Measurements from ENCODE around the gene TLR8.
"Not testable (repeated sequence)": the region's sequence is repeated elsewhere in the genome, so short reads cannot be mapped to it uniquely, and the experiment has no call there.

The TLR8 gene

DNA sequence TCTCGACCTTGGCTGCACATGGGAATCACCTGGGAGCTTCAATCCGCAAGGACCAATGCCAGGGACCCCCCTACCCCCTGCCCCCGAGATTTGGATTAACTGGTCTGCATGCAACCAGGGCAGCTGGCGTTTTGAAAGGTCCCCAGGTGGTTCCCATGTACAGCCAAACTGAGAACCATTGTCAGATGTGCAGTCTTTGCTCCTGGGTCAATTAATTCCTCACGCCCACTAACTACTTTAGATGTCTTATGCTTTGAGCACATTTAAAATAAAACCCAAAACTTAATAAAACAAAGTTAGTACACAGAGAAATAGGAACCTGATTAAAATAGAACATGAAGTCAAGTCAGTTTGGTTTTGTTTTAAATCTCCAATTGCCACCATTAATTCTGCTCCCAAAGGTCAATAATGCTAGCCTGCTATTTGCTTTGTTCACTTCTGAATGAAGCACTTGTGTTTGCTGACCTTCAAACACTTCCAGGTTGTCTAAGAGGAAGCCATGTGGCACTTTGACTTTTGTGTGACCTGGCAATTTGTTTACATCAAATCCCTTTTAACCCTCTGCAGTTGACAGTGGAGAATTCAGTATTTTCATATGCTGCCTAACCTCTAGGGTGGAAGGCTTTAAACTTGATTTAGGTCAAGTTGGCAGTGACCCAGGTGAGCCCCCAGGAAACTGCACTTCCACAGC lies 41.3 kb downstream of the TLR8 start:
- DNase-seq: peak; percentile 23

GRCh38 chrX:12948495-12948894 lies 42.1 kb downstream of the TLR8 start:
- no peak for DNase-seq

DNA sequence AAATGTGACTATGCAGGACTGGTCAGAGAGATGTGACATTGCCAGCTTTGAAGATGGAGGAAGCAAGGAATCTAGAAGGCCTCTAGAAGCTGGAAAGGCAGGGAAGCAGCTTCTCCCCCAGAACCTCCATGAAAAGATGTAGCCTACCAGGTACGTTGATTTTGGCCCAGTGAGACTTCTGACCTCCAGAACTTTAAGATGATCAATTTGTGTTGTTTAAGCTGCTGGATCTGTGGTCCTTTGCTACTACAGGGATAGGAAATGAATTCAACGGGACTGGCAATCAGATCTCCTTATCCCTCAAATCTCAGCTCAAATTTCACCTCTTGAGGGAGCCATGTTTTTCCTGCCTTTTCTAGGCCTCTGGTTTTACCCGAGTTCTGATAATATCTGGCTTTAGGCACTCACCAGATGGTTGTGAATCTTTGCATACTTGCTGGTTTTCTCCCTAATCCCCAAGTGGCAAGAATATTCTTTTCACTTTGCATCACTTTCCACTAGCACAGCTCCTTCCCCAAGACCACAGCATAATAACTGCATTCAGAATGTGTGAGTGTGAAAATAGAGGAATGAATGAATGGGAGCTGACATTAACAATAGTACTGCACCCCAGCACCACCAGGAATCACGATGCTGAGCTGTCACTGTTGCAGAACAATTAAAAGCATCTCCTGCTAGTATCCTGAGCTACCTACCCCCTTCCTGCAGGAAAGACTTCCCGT lies 42.9 kb downstream of the TLR8 start:
- DNase-seq: peak; percentile 39

DNA sequence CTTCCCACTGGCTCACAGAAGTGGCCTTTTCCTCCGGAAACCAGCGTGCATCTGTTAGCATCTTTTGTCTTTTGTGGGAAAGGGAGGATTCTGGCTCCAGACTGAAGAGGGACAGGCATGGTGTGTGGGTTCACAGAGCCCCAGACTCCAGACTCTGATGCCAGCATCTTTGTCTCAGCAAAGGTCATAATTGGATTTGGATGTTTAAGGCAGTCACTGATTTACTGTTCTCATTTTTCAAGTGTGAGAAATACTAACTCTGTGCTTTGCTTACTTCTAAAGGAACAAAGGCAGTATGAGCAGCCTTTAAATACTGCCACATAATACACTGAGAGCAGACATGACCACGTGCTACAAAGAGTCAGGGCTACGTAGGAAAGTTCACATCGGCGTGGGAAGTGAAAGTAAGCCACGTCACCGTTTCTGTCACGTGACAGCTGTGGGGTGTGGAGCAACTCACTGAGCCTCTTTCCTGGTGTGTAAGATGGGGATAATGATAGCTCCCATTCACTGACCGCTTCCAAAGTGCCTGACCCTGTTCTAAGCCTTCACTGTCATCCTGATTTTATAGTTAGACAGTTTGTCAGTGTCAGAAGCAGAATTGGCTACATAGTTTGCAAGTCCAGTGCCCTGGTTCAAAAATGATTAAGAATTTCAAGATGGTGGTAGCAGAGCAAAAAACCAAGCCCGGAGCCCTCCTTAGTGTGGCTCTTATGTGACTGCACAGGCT lies 43.7 kb downstream of the TLR8 start:
- DNase-seq: peak; percentile 78

DNA sequence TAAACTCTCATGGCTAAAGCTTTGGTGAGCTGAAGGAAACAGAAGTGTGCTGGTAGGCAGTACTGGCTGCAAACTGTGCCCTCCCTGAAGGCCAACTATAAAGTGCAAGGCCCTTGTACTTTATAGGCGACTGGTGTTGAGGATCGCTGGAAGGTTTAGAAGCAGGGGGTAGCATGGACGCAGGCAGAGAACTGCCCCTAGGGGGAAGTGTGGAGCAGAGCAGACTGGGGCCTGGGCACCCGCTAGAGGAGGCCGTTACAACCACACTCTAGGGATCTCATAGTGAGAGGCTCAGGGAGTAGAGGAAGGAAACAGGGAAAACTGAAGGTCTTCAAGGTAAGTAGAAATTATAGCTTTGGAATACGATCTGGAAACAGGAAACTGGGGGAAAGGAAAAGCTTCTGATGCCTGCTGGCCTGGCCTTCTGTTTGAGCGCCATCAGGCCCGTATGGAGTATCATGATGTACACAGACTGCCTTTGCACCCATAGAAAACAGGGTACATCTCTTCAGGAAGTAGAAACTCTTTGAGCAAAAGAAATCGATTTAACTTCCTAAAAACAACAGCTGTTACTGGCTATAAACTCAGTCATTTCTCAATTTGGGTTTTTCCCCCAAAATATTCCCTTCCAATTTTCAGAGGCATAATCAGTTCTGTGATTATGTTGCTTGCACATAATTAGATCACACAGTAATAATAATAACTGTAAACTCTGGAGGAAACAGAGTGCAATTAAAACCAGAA lies 44.6 kb downstream of the TLR8 start:
- peak; percentile 62 for DNase-seq

- DNase-seq: no peak
Measured at GRCh38 chrX:12951595-12951975, 45.2 kb downstream of the TLR8 start.

GRCh38 chrX:12953420-12953819 lies 47.0 kb downstream of the TLR8 start:
- DNase-seq: no peak

GRCh38 chrX:12954376-12954775 lies 48.0 kb downstream of the TLR8 start:
- DNase-seq: no peak

- no peak for DNase-seq
Measured at GRCh38 chrX:12954981-12955380, 48.6 kb downstream of the TLR8 start.

- no peak for DNase-seq
Measured at GRCh38 chrX:12955882-12956703, 49.7 kb downstream of the TLR8 start.

GRCh38 chrX:12956704-12957534 lies 50.5 kb downstream of the TLR8 start:
- DNase-seq: peak; percentile 16

DNA sequence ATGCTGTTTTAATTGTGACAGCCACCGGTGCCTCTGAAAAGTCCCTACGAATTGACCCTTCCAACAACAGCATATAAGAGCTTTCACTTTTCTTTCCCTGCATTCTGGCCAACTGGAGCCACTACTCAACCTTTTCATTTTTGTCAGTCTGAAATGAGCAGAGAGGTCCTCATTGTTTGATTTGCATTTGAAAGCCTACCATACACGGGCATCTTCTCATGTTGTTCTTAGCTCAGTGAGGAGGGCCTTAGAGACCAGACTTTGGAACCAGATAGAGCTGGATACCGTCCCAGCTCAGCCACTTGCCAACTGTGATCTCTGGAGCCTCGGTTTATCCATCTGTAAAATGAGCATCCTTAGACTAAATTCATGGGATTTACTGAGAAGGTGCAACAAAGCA lies 51.6 kb downstream of the TLR8 start:
- DNase-seq: no peak

DNA sequence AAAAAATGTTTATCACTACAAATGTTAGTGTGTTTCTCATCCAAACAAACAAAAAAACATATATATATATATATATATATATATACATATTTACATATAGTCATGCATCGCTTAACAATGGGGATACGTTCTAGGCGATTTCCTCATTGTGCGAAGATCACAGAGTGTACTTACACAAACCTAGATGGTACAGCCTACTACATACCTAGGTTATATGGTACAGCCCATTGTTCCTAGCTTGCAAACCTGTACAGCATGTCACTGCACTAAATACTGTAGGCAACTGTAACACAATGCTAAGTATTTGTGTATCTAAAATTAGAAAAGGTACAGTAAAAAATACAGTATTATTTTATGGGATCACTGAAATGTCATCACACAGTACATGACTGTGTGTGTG lies 52.0 kb downstream of the TLR8 start:
- no peak for DNase-seq

DNA sequence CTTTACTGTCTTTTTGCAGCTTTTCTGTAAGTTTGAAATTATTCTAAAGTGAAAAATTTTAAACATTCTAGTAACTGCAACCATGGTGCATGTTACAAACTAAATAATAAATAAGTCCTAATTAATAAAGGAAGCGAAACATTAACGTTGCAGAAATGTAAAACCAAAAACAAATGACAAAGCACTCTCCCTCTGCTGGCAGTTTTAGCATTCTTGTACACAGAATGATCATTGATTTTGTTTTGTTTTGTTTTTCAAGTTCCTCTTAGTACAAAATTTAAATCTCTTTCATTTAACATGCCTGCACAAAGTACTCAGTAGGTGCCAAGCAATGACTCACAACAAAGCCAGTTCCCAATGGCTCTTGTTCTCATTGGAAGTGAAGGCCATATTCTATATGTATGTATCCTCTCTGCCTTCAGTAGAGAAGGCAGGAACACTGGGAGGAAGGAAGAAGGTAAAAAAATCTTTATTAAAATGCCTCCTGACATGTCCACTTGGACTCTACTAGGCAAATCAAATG lies 54.8 kb downstream of the TLR8 start:
- DNase-seq: no peak

DNA sequence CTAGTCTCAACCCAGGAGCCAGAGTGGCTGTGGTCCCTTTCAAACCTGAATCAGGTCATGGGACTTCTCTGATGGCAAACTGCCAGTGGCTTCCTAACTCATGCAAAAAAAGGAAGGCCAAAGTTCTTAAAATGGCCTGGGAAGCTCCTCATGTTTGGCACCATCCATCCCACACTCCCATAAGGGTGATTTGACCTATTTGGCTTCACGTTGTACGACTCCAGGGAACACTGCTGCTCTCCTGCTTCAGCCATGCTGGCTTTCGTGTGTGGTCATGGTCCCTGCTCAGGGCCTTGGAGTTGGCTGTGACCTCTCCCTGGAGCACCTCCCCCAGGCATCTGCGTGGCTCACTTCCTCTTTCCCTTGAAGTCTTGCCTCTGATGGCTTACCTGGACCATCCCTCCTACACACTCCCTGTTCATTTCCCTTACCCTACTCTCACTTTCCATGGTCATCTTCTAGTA lies 55.7 kb downstream of the TLR8 start:
- no peak for DNase-seq

GRCh38 chrX:12963210-12963850 lies 56.9 kb downstream of the TLR8 start:
- DNase-seq: not testable (repeated sequence)

DNA sequence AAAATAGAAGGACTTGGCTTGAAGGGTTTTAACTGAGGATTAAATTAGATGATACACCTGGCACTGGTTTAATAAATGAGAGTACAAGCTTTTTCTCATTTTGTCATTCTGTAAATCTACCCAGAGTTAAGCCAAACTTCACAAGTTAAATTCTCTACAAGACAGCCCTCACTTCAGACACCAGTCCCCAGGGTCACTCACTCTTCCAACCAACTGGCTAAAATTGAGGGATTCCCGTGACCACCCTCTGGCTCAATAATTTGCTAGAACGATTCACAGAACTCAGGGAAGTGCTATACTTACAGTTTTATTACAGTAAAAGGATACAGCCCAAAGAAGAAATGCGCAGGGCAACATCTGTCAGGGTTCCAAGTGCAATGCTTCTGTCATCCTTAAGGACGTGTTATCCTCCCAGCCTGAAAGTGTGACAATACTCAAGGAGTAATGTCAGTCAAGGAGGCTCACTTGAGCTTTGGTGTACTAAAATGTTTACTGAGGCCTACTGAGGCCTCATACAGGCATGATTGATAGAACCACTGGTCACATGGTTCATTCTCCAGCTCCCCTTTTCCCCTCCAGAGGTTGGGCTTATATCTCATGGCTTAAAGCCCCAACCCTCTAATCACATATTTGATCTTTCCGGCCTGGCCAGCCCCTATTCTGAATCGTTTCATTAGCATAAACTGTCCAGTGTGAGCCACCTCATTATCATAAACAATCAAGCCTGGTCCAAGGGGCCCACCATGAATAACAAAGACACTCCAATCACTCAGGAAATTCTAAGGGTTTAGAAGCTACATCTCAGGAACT lies 58.9 kb downstream of the TLR8 start:
- DNase-seq: peak; percentile 12

DNA sequence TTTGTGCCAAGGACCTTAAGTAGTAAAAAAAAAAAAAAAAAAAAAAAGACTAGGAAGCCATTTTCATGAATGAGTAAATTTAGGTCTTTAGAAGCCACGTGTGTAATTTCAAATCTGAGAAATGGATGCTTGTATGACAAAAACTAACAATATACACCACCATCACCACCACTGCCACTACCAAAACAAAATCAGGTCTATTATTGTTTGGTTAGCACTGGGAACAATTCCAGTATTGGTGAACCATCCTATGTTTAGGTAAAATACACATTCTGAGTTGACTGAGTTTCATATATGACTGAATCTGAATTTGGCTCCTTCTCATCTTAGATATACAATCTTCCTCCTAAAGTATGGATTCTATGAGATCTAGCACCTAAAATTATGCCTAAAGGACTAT lies 59.7 kb downstream of the TLR8 start:
- DNase-seq: no peak

DNA sequence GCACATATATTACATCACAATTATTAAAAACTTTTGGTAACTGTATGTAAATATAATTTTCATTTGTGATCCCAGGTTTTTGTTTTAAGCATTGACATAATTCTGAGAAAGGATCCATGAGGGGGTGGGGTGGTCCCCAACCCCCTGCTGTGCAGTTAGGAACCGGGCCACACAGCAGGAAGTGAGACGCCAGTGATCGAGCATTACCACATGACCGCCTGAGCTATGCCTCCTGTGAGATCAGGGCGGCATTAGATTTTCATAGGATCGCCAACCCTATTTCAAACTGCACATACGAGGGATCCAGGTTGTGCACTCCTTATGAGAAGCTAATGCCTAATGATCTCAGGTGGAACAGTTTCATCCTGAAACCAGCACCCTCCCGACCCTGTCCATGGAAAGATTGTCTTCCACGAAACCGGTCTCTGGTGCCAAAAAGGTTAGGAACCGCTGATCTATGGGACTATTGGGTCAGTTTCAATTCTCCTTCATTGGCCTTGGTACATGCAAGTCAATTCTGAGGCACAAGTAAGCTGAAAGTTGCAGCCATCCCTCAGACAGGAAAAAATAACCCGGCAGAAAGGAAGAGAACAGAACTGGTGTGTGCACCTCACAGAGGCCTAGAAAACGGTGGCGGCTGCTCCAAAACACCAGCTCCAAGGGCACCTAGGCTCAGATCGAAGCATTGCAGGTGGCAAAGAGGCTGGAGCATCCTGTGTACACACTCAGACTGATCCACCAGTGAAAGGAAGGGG lies 61.5 kb downstream of the TLR8 start:
- no peak for DNase-seq

Measured in NCI-H82 (cell line).